ENCODE data around the gene DISC1. TPM values are rescaled to one million over a fixed set of nuclear protein-coding genes. Genes with fewer than 3 reads are reported as not detected.

DISC1 gene
- total and polyA plus RNA-seq, 2 experiments from 2014 or later, result 2.1 to 6.5 TPM

- Histone ChIP-seq H3K4me3 (no peak overlapping the region), H3K36me3 (ENCODE audit: insufficient read depth) (no peaks in the 10 kb centered on the region), H3K27ac (ENCODE audit: low read depth) (no peak overlapping the region), H3F3A (replicated peaks; ENCODE audit: low read depth) (no peaks in the 10 kb centered on the region), H3K9me2 (ENCODE audit: insufficient read depth) (0 out of 2 replicates have a peak, but pooled peaks cover 16% of the 10 kb centered on the region), H3K4me1 (ENCODE audit: insufficient read depth) (no peaks in the 10 kb centered on the region), H2AFZ (no peak overlapping the region), H4K20me1 (replicated peaks; ENCODE audit: insufficient read depth) (no peaks in the 10 kb centered on the region), H3K4me2 (no peak overlapping the region), H3K27me3 (ENCODE audit: insufficient read depth) (no peaks in the 10 kb centered on the region), H3K79me2 (replicated peaks; ENCODE audit: insufficient read depth) (no peaks in the 10 kb centered on the region)
- TF ChIP-seq POLR2AphosphoS5 (IDR thresholded peaks at IDR 0.05; ENCODE audit: low read depth), result no peak
- TF ChIP-seq ZNF331 (CRISPR knock-in tag; IDR thresholded peaks at IDR 0.05; ENCODE audit: low read depth), result no peak
- TF ChIP-seq REST (IDR thresholded peaks at IDR 0.05; ENCODE audit: unreplicated experiment), result no peak
- no peak for TF ChIP-seq STAT1 (IDR thresholded peaks at IDR 0.05; ENCODE audit: unreplicated experiment)
- TF ChIP-seq EZH2phosphoT487 (IDR thresholded peaks at IDR 0.05; ENCODE audit: unreplicated experiment), result no peak
- no peak for TF ChIP-seq EZH2 (IDR thresholded peaks at IDR 0.05; ENCODE audit: low read depth, unreplicated experiment)
- no peak for TF ChIP-seq ZNF114 (CRISPR knock-in tag; IDR thresholded peaks at IDR 0.05)
- no peak for TF ChIP-seq NANOG (IDR thresholded peaks at IDR 0.05; ENCODE audit: borderline replicate concordance)
- no peak for TF ChIP-seq ZNF462 (CRISPR knock-in tag; IDR thresholded peaks at IDR 0.05)
- no peak for TF ChIP-seq JUNB (IDR thresholded peaks at IDR 0.05; ENCODE audit: unreplicated experiment)
- TF ChIP-seq CTCF (conservative IDR thresholded peaks at IDR 0.05; ENCODE audit: low read depth in 2 of 2), result no peak
- no peak for TF ChIP-seq CREB1 (CRISPR knock-in tag; IDR thresholded peaks at IDR 0.05; ENCODE audit: low read depth)
- no peak for TF ChIP-seq ETS1 (IDR thresholded peaks at IDR 0.05)
- Mint-ChIP-seq H3K27me3 (ENCODE audit: insufficient read depth, low read depth, poor library complexity) (peaks cover 4% of the 10 kb centered on the region), H3K27ac (no peak overlapping the region), H3K4me3 (no peak overlapping the region), H3K9me3 (no peaks in the 10 kb centered on the region), H3K36me3 (ENCODE audit: low read depth) (no peaks in the 10 kb centered on the region), H3K4me1 (no peaks in the 10 kb centered on the region)
- DNase-seq (ENCODE audit: low spot score), result no peak
- no peak for ATAC-seq
These were observed 330.8 kb downstream of the DISC1 start for GRCh38 chr1:231957359-231957758.
